Stimulated activated CD8-positive, alpha-beta memory T cell treated with anti-CD3 and anti-CD28 coated beads, Interleukin-15, amount 100 ng/mL, for 4 hours (primary cell): ENCODE data around the gene KHDRBS1.
"Not testable (repeated sequence)": the region's sequence is repeated elsewhere in the genome, so short reads cannot be mapped to it uniquely, and the experiment has no call there.

ENCODE experiments used
- DNase-seq, 2 donors: peaks; one replicate each; pipeline ENCODE4 v3.0.0-alpha.2; 2020; ENCODE audit warnings: low read depth in 2 of 2

The KHDRBS1 gene, protein sequence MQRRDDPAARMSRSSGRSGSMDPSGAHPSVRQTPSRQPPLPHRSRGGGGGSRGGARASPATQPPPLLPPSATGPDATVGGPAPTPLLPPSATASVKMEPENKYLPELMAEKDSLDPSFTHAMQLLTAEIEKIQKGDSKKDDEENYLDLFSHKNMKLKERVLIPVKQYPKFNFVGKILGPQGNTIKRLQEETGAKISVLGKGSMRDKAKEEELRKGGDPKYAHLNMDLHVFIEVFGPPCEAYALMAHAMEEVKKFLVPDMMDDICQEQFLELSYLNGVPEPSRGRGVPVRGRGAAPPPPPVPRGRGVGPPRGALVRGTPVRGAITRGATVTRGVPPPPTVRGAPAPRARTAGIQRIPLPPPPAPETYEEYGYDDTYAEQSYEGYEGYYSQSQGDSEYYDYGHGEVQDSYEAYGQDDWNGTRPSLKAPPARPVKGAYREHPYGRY

GRCh38 chr1:32013386-32014198 is at the start of gene KHDRBS1:
KHDRBS1 (plus strand) TSS chr1:32013868; CDS start chr1:32013996, 128 bp downstream.
- DNase-seq: peak; percentile 98

DNA sequence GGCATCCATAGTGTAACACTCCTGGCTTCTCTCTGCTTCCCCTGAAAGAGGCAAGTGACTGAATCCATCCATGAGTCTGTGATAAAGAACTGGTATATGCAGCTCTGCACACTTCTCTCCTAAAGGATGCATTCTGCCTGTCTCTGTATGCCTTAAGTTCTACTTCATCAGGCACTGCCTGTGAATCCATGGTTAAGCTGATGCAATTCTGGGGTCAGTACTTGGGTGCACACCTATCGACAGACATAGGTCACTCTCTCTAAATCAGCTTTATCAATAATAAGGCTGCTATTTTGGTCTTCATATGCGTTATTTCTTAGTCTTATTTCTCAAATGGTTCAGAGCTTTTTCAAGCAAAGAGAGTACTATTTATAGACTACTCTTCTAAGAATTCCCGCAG is 42.8 kb upstream of the KHDRBS1 start:
- no peak for DNase-seq

- no peak for DNase-seq
Measured at GRCh38 chr1:31976401-31976800, 37.3 kb upstream of the KHDRBS1 start.

DNA sequence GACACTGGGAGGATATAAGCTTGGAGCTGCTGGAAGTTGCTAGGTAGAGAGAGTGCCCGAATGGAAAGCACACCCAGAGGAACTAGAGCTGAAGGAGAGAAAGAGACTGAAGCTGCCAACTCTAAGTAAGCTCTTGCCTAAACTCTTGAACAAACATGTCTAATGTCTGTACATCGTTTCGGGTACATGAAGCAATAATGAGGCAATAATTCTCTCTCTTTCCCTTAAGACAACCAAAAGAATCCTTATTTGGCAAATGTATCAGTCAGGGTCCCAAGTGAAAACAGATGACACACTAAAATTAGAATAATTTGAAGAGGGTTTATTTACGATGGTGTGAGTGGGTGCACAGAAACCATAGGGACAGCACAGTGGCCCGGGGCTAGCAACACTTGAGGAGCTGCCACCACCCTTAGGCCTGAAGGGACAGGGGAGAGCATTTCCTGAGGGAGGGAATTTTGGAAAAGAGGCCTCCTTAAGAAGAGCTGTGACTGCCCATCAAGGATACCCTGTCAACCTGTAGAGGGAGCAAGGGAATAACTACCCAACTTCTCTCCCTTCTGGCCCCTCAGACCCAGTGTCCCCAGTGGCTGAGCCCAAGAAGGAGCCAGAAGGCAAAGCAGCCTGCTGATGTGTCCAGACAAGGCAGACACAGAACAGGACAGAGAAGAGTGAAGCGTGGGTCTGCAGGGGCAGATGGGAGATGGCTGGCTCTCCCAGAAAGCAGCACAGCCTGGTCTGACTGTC is 36.1 kb upstream of the KHDRBS1 start:
- DNase-seq: no peak

GRCh38 chr1:31978843-31979400 is 34.7 kb upstream of the KHDRBS1 start:
- DNase-seq: no peak

DNA sequence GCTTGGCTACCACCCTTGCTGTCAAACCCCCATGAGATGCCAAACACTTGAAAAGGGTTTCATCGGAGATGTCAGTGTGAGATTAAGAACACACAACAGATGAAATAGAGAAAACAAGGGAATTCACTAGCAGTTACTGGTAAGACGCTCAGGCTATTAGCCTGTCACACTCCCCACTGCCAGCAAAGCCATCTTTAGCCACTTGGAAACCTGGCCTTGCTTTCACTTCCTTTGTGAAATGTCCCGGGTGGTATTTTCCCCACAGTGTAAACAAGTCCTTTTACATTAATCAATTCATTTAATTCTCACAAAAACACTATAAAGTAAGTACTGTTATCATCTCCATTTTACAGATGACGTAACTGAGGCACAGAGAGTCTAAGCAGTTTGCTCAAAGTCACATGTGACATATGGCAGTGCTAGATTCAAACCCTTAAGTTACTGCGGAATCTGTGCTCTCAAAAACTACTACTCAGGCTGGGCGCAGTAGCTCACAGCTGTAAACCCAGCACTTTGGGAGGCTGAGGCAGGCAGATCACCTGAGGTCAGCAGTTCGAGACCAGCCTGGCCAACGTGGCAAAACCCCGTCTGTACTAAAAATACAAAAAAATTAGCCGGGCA is 32.7 kb upstream of the KHDRBS1 start:
- no peak for DNase-seq

DNA sequence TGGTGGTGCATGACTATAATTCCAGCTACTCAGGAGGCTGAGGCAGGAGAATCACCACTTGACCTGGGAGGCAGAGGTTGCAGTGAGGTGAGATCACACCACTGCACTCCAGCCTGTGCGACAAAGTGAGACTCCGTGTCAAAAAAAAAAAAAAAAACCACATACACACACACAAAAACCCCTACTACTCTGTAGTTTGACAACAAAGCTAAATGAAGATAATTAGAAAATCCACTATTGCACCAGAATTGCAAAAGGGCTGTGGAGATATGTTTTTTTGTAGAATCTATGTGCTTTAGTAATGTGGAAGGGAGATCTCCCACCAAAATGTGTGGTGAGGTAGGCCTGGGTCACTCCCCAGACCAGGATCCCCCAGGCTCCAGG is 32.2 kb upstream of the KHDRBS1 start:
- no peak for DNase-seq

DNA sequence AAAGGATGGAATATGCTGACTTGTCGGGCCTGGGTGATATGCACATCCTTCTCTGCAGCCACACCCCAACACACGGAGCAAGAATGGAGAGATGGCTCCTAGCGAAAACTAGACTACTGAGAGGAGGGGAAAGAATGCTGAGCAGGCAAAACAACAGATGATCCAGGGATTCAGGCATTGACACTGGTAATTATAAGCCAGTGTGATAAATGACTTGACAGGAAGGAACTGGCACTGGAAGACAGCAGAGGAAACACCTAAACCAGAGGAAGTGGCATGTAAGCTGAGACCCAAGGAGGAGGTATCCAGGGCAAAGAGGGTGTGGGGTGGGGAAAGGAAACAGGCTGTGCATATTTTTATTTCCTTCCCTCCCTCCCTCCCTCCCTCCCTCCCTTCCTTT is 31.7 kb upstream of the KHDRBS1 start:
- no peak for DNase-seq

DNA sequence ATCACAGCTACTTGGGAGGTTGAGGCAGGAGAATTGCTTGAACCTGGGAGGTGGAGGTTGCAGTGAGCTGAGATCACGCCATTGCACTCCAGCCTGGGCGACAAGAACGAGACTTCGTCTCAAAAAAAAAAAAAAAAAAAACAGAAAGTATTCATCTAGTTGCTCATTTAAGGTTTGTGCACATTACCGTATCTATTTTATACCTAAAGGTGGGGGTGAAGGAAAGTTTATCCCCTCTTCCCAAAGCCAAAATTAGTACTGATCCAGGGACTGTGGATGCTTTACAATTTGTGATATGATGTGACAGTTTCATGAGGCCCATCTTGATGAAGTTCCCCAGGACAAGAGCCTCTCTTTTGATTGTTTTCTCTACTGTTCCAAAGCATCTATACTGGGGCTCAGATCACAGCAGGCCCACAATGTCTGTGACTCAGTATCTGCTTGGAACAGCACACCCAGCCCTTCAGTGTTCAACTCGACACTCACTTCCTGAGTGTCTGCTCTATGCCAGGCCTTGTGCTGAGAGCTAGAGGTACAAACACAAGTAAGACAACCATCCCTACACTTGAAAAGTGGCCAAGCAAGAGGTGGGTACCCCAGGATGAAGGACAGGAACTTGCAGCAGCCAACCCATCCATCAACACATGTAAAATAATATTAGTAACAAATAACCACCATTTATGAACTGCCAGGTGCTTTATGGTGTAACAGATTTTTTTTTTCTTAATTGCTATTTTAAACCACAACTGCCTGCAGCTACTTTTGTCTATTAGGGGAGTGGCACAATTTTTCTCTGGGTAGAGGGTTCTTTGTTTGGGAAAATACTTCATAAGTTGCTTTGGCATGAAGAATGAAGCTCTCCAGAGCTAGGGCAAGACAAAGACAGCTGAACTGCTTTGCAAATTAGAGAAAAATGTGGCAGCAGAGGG is 29.0 kb upstream of the KHDRBS1 start:
- DNase-seq: peak; percentile 6 to 20

- no peak for DNase-seq
Measured at GRCh38 chr1:31985430-31985829, 28.2 kb upstream of the KHDRBS1 start.

GRCh38 chr1:31987135-31987619 is 26.5 kb upstream of the KHDRBS1 start:
- DNase-seq: no peak

DNA sequence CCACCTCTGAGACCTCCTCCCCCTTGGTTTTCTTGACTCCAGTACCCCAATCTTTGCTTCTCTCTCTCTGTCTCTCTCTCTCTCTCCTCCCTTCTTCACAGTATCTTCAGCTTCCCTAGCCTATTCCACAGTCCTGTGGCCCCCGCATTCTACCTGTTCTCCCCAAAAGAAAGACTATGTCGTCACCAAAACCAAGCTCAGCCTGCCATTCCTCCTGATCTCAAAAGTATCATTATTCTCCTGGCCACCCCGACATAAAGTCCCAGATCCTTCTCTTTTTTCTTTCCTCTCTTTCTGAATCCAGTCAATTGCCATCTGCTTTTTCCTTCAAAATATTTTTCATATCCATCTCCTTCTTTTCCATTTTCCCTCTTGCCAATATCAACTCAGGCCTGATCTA is 23.7 kb upstream of the KHDRBS1 start:
- no peak for DNase-seq

DNA sequence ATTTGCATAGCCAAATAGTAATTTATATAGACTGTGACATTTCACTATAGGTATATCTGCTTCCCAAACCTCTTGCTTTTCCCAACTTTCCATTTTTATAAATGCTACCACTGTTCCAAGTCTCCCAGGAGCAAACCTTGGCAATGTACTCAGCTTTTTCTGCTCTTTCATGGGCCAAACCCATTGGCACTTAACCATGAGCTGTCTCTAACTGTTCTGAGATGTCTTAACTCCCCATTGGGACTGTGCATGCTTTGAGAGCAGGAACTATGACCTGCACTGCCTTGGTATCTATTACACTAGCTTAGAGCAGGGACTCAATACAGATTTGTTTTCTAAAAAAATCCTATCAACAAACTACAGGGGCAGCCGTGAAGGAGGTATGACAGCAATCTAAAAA is 22.5 kb upstream of the KHDRBS1 start:
- DNase-seq: no peak

GRCh38 chr1:31995263-31995662 is 18.4 kb upstream of the KHDRBS1 start:
- no peak for DNase-seq

DNA sequence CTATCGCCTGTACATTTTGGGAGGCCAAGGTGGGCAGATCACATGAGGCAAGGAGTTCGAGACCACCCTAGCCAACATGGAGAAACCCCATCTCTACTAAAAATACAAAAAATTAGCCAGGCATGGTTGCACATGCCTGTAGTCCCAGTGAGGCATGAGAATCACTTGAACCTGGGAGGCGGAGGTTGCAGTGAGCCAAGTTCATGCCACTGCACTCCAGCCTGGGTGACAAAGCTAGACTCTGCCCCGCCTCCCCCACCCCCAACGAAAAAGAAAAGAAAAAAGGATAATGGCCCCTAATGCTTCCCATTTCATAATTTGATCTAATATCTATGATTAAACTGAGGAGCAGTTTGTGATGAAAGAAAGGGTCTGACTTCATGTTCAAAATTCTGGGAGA is 17.5 kb upstream of the KHDRBS1 start:
- DNase-seq: not testable (repeated sequence)

DNA sequence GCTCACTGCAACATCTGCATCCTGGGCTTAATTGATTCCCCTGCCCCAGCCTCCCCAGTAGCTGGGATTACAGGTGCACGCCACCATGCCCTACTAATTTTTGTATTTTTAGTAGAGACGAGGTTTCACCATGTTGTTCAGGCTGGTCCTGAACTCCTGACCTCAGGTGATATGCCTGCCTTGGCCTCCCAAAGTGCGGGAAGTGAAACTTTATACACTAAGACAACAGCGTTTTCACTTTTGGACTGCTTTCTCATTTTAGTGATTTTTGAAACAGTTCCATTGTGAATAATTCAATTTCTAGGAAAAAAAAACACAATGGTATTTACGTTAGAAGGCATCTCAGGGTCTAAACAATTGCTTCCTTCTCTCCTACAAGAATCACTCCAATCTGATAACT is 11.8 kb upstream of the KHDRBS1 start:
- no peak for DNase-seq

DNA sequence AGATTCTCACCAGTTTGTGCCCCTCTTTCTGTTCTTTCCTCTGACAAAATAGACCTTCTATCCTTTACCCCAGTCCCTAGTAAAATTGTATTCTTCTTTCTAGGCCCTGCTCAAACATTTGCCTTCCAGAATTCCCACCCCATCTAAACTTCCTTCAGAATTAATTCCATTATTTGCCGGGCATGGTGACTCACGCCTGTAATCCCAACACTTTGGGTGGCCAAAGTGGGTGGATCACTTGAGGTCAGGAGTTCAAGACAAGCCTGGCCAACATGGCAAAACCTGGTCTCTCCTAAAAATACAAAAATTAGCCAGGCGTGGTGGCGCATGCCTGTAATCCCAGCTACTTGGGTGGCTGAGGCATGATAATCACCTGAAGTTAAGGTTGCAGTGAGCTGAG is 11.4 kb upstream of the KHDRBS1 start:
- not testable (repeated sequence) for DNase-seq

DNA sequence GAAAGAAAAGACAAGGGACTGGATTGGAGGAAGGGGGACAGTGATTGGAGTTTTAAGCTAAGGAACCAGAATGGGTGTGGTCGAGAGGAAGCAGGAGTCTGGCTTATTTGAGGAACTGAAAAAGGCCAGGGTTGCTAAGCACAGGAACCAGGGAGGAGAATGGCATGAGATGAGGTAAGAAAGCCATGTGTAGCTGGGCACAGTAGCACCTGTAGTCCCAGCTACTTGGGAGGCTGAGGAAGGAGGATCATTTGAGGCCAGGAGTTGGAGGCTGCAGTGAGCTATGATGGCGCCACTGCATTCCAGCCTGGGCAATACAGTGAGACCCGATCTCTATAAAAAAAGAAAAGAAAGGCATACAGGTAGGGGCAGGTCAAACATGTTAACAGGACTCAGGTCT is 8.1 kb upstream of the KHDRBS1 start:
- no peak for DNase-seq

GRCh38 chr1:32007591-32007940 is 6.1 kb upstream of the KHDRBS1 start:
- no peak for DNase-seq

DNA sequence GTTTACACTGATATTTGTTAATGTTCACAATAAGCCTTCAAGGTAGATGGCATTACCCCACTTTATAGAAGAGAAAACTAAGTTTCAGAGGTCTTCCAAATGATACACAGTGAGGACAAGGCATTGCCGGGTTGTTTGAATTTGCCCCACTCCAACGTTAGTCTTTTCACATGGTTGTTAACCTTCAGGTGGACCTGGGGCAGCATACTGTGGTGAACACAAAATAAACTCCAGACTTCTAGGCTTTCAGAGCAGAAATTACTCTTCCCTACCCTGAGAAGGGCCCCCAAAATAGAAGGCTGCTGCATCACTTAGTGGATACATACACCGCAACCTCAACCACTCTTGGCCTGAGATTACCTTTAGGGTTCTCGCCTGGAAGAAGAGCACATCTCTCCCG is 3.4 kb upstream of the KHDRBS1 start:
- DNase-seq: no peak
